DMS114 treated with DMSO at 0.1 percent for 48 hours (cell line): Measurements from ENCODE around the gene JDP2.

Source experiments
- DNase-seq: peaks from one replicate; lab custom pipeline; 2025; ENCODE audit not compliant: unreplicated experiment; lab: John Stamatoyannopoulos, UW

The JDP2 gene

GRCh38 chr14:75511201-75511600 lies 83.4 kb downstream of the JDP2 start:
- no peak for DNase-seq

DNA sequence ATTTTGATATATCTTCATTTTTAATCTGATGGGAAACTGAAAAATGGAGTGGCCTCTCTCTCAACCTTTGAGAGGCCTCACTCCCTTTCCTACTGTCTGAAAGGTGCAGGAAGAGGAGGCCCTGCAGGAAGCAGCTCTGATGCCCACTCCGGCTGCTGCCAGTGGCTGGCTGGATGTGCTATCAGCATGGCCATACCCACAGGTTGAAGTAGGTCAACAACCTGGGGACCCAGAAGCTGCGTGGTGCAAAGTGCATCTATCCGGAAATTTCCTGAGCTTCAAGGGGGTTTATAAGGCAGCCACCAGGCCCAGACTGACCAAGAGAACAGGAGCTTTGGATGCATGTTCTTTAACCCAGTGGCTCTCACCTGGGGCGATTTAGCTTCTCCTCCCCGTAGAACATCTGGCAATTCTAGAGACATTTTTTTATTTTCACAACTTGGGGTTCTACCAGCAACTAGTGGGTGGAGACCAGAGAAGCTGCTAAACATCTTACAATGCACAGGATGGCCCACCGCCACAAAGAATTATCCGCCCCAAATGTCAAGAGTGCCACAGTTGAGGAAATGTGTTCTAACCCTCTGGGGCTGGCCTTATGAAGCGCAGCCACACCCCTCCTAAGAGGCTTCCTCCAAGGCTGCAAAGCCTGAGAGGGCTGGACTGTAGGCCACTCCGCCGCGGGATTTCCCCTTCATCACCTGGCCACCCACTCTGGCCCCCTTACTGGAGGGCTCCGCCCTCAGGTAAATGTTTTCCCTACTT lies 86.3 kb downstream of the JDP2 start:
- no peak for DNase-seq

- no peak for DNase-seq
These were observed 87.1 kb downstream of the JDP2 start for GRCh38 chr14:75514673-75515628.

DNA sequence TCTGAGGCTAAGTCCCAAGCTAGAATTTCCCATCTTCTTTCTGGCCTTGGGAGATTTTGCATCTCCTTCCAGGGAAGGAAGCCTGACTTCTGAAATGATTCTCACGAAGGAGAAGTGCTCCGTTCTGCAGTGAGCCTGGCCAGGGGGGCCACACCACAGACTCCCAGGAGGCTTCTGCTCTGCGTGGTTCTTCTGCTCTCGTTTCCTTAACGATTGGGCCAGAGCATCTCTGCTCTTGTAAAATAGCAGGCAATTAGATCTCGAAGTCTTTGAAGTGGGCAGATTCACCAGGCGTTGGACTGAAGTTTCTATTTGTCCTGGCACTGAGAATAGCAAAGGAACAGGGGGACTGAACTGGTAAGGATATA lies 87.8 kb downstream of the JDP2 start:
- no peak for DNase-seq

GRCh38 chr14:75518625-75519024 lies 90.8 kb downstream of the JDP2 start:
- DNase-seq = no peak

- no peak for DNase-seq
These were observed 91.6 kb downstream of the JDP2 start for GRCh38 chr14:75519394-75519793.

DNA sequence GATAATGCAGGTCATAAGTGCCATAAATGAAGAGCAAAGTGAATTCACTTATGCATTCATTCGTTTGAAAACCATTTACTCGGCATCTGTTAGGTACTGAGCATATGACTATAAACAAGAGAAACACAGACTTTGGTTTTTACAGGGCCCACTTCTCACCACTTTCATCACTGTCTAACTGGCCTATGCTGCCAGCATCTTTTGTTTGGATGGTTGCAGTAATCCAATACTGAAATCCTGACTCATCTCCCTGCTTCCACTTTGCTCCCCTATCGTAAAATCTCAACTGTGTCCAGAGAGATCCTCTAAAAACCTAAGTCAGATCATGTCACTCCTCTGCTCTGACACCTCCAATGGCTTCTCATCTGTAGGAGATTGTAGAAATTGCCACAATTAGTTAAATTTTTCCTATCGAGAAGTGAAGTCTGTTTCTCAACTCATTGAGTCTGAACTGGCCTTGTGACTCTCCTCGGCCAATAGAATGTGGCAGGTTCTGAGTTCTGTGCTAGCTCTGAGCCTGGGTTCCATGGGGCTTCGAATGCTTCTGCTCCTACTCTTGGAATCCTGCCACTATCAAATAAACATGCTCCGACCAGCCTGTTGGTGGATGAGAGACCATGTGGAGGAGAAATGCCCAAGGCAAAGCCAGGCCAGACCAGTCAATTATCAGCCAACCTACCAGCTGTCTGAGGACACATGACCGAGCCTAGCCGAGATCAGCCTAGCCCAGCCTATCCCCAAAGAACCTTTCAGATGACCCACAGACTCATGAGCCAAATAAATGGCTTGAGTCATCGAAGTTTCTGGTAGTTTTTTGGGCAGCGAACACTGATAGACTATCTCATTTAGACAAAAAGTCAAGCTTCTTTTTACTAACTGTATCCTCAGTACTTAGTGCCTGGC lies 92.3 kb downstream of the JDP2 start:
- DNase-seq = no peak

DNA sequence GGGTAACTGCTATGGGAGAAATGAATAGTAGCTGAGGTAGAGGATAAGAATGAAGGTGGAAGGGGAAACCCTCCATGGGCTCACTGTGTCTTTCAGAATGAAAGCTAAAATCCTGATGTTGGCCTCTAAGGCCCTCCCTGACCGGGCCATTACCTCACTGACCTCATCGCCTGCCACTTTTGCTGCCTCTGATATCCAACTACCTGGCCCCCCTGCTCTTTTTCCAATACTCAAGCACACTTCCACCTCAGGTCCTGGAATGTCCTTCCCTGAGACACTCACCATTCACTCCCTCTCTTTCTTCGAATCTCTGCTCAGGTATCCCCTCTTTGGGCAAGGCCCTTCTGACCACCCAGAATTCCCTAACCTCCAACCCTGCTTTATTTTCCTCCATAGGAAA lies 93.0 kb downstream of the JDP2 start:
- no peak for DNase-seq

DNA sequence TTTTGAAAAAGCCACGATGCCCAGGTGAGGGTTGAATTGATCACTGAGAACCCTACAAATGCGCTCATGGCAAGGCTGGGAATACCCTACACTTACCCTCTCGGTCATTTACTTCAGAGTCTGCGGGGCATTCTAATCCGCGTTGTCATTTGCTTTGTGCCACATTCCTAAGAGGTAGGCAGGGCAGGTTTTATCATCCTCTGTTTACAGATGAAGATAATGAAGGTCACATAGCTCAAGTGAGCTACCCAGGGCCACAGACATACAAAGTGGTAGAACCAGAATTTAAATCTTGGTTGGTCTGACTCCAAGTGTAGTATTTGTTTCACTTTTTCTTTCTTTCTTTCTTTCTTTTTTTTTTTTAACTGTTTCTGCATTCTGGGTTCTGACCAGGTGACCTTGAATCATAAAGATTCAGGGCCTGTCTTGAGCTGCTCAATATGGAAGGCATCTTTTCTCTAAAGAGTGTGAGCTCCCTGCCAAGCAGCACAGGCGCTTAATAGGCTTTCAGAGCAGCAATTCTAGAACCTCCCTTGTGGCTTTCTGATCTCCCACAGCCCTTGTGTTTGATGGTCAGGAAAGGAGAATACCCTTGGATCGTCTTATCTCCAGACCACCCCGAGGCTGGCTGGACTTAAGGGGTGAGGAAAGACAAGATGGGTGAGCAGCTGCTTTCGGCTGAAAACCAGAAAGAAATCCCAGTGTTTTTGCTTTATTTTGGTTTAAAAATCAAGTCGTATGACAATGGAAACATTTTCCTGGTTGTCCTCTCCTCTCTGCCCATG lies 93.8 kb downstream of the JDP2 start:
- no peak for DNase-seq

GRCh38 chr14:75522224-75522982 lies 94.6 kb downstream of the JDP2 start, which contains the start of gene BATF:
TSS of gene BATF (plus strand) at chr14:75522469. CDS start at chr14:75522683, 214 bp downstream.
- DNase-seq = no peak

DNA sequence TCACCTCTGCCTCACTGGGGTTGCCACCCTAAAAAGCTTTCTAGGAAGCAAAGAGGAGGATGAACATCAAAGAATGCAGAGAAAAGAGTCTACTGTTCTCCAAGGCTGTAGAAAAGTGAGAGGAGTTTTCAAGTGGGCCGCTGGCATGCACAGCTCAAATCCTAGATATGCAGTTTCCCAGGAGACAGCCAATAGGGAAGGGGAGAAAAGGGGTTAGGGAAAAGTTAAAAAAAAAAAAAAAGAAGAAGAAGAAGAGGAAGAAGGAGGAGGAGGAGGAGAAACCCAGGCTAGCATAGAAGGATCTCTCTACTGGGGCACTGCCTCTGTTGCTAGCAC lies 95.1 kb downstream of the JDP2 start:
- DNase-seq = no peak
